GM21390 (cell line): ENCODE measurements around the gene MAPK6.
"Not testable (repeated sequence)": the region's sequence is repeated elsewhere in the genome, so short reads cannot be mapped to it uniquely, and the experiment has no call there.

Source experiments
- ATAC-seq: cut with Tn5 transposase; IDR thresholded peaks from one replicate; pipeline ENCODE4 v1.9.1; 2021; ENCODE audit not compliant: unreplicated experiment

The MAPK6 gene

GRCh38 chr15:52080031-52080430 lies 61.0 kb downstream of the MAPK6 start:
- no peak for ATAC-seq

GRCh38 chr15:52080706-52081392 lies 61.8 kb downstream of the MAPK6 start:
- no peak for ATAC-seq

GRCh38 chr15:52082197-52083036 lies 63.4 kb downstream of the MAPK6 start:
- ATAC-seq: peak; percentile 80

GRCh38 chr15:52083037-52083359 lies 64.0 kb downstream of the MAPK6 start:
- not testable (repeated sequence) for ATAC-seq

GRCh38 chr15:52083603-52084002 lies 64.6 kb downstream of the MAPK6 start:
- no peak for ATAC-seq

GRCh38 chr15:52085299-52085698 lies 66.3 kb downstream of the MAPK6 start:
- no peak for ATAC-seq

GRCh38 chr15:52086011-52086786 lies 67.2 kb downstream of the MAPK6 start:
- ATAC-seq: no peak

GRCh38 chr15:52090193-52090592 lies 71.2 kb downstream of the MAPK6 start:
- ATAC-seq: no peak

GRCh38 chr15:52093167-52093538 lies 74.1 kb downstream of the MAPK6 start:
- ATAC-seq: no peak

- ATAC-seq: no peak
These were observed 74.8 kb downstream of the MAPK6 start for GRCh38 chr15:52093539-52094510.

- ATAC-seq: no peak
These were observed 76.0 kb downstream of the MAPK6 start for GRCh38 chr15:52094811-52095584.

GRCh38 chr15:52095597-52096262 lies 76.7 kb downstream of the MAPK6 start:
- no peak for ATAC-seq

GRCh38 chr15:52096536-52096935 lies 77.5 kb downstream of the MAPK6 start:
- not testable (repeated sequence) for ATAC-seq

GRCh38 chr15:52097180-52097579 lies 78.2 kb downstream of the MAPK6 start:
- ATAC-seq: no peak

GRCh38 chr15:52098323-52098722 lies 79.3 kb downstream of the MAPK6 start:
- no peak for ATAC-seq

GRCh38 chr15:52099651-52100272 lies 80.7 kb downstream of the MAPK6 start:
- no peak for ATAC-seq

GRCh38 chr15:52100807-52101442 lies 81.9 kb downstream of the MAPK6 start:
- ATAC-seq: no peak

- ATAC-seq: peak; percentile 46
These were observed 82.7 kb downstream of the MAPK6 start for GRCh38 chr15:52101542-52102323.
